Stimulated activated CD4-positive, alpha-beta T cell treated with anti-CD3 and anti-CD28 coated beads, Interleukin-1b, Interleukin-23, amount 100 ng/mL, for 4 hours (primary cell): ENCODE data around the gene PLIN3.
"Not testable (repeated sequence)": the region's sequence is repeated elsewhere in the genome, so short reads cannot be mapped to it uniquely, and the experiment has no call there.

Experiments
- DNase-seq, 2 donors: peaks; one replicate each; pipeline ENCODE4 v3.0.0-alpha.2; 2020; ENCODE audit warnings: low read depth in 2 of 2

PLIN3 gene, protein sequence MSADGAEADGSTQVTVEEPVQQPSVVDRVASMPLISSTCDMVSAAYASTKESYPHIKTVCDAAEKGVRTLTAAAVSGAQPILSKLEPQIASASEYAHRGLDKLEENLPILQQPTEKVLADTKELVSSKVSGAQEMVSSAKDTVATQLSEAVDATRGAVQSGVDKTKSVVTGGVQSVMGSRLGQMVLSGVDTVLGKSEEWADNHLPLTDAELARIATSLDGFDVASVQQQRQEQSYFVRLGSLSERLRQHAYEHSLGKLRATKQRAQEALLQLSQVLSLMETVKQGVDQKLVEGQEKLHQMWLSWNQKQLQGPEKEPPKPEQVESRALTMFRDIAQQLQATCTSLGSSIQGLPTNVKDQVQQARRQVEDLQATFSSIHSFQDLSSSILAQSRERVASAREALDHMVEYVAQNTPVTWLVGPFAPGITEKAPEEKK

DNA sequence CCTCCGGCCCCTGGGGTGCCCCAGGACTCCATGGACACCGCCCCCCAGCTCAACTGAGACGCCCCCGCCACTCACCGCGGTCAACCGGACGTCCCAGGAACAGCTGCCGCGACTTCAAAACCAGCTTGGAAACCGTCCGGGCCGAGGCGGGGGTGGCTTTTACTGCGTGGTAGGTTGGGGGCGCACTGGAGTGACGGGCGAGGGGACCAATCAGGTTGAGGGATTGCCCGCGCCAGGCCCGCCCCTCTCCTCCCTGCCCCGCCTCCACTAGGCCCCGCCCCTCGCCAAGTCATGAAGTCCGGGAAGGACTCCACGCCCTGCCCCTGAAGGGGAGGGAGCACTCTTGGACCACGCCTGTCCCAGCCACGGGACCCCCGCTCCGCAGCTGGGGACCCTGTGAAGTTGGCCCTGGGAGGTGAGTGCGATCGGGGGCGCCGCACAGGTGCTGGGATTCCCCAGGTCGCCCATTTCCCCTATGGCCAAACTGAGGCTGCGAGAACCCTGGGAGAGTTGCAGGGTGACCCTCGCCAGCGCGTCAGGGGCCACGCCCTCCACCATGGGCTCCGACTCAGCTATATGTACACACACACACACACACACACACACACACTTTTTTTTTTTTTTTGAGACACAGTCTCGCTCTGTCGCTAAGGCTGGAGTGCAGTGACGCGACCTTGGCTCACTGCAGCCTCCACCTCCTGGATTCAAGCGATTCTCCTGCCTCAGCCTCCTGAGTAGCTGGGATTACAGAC is at the start of gene PLIN3:
TSS of gene PLIN3 (minus strand) at position 134 of the 752 bp plus-strand sequence. CDS start 6,273 bp downstream, outside the sequence.
- peak; percentile 94 to 95 for DNase-seq

DNA sequence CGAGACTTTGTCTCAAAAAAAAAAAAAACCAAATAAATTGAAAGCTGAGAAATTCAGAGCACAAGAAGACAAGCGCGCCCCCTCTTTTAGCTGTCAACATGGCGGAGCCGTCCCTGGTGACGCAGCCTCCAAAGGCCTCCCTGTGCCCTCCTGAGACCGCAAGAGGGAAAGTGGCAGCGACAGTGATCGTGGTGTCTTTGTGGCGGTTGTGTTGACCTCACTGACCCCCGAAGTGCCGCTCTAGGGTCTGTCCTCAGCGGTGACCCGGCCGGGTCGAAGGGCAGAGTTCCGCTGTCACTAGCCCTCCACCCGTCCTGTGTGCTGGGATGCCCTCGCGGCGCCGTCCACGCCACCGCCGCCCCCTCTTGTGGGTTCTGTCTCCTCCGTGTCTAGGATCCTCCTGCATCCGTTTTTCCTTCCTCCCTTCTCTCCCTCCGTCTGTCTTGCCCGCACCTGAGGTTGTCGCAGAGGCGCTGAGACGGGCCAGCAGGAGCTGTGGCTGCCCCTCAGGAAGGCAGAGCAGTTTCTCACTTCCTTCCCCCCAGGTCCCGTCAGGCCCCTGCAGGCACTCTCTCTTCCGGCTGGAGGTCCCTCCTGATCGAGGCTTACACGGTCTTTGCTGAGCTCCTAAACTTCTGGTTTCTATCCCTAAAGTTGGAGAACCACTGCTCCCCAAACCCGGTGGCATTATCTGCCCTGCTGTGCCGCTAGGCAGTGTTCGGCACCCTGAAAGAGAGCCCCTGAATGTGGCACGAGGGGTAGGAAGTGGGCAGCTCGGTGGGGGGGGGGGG is 49.0 kb upstream of the PLIN3 start:
- no peak for DNase-seq

DNA sequence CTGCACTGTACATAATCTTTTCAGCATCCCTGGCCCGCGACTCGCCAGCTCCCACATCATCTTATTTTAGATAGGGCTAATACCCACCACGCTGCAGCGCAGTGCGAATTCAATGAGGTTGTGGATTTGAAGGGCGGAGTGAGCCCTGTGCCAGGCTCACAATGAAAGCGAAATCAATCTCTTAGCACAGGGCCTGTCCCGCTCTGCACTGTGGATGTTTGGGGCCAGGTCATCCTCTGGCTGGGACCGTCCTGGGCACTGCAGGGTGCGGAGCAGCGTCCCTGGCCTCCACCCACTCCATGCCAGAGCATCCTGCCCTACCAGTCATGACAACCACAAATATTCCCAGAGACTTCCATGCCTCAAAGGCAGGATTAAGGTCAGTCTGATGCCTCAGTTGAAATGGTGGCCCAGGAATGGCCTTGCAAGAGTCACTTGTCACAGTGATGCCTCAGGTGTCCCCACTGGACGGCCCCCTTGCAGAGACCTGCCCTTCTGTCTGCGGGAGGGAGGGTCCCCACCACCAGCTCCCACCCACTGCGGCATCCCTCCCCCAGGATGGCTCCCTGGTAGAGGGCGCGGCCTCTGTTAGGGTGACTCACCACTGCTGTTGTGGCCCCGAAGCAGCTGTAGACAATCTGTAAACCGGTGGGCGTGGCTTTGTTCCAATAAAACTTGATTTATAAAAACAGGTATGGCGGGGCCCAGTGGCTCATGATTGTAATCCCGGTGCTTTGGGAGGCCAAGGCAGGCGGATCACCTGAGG is 47.5 kb upstream of the PLIN3 start:
- peak; percentile 51 to 63 for DNase-seq

DNA sequence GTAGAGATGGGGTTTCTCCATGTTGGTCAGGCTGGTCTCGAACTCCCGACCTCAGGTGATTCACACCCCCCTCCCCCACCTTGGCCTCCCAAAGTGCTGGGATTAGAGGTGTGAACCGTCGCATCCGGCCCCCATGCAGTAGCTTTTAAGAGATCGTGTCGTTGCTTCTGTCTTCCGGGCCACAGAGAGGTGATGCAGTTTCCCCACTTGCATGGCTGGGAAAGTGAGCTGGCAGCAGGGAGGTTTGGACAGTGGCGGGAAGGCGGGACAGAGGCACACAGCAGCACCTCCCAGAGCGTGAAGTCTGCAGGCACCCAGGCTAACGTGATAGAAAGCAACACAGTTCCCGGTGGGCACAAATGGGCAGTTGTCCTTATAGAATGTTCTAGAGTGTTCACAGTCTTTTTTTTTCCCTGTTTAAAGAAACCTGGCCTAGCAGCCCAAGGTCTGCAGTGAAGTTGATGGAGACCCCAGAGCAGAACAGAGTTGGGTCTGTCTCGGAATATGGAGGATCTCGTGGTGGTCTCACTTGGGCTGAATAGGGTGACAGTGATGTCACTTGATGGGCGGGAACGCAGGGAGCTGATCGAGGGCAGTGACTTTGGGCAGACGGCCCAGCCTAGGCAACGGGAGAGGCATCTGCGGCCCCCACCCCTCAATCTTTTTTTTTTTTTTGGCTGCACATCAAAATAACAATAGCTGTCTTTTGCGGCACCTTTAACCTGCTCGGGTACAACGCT is 46.7 kb upstream of the PLIN3 start:
- no peak for DNase-seq

DNA sequence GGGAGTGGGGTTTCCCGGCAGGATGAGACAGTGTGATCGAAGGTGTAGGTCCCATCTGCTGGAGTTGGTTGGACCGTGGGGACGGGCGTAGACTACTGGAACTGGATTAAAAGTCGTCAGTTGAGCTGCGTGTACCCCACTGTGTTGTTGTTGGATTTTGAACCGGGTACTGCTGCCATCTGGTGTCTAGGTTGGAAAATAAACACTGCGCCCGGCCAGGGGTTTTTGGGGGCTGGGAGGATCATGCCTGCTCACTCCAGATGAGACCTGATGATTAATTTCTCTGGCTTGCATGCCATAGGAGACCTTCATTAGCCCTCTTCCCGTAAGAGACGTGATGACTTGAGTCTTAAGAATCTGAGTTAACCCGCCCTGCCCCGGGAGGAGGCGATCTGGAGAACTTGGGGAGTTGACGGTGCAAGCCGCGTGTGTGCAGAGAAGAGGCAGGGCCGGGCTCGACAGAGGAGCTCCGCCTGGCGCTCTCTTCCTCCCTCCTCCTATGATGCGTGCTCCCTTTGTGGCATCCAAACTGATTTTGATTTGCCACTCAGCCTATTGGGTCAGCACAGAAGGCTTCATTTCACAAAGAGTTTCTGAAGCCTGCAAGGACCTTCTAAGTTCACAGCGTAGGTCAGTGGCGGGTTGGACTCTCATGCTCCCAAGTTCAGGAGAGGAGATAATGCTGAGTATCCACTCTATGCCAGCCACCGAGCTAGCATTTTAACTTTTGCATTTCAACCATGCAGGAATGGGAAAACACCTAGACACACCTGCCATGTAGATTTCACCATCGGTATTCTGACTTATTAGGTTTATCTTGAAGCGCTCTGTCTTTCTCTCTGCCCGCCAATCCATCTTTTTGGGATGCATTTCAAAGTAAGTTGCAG is 44.6 kb upstream of the PLIN3 start:
- peak; percentile 55 to 59 for DNase-seq

DNA sequence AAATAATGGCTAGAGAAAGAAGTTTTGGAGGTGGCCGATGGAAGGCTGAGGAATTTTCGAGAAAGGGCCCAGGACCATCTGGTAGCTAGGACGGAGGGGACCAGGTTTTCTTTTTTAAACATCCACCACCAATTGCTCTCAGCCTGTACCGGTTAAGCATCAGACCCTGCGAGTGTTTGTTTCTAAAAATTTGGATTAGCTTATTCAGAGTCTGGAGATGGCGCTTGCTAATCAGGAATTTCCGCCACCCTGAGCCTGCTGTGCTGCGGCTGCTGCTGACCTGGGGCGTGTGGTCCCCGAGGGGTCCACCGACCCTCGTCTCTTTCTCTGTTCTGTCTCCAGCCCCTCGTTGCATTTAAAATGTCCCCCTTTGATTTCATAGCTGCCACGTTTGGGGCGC is 43.8 kb upstream of the PLIN3 start:
- no peak for DNase-seq

DNA sequence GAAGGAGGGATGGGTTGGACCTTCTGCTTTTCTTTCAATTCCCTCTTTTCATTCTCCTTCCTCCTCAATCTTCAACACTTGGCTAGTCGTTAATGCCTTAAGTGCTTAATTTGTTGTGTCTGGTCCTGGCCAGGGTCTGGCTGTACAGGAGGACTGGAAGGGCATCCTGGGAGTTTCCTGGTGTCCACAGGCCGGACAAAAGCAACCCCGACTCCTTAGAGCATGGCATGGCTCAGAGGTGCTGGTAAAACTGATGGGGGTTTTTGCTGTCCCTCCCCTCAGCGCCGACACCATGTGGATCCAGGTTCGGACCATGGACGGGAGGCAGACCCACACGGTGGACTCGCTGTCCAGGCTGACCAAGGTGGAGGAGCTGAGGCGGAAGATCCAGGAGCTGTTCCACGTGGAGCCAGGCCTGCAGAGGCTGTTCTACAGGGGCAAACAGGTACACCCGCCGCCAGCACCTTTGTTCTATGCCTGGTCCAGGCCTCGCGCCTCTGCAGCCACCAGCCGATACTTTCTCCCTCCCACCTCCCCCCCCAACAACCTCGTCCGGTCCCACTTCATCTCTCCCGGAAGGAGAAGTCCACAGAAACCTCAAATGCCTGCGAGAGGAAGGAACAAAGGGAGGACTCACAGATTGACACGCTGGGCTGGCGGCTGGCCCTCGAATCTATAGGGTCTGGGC is 43.3 kb upstream of the PLIN3 start:
- no peak for DNase-seq

DNA sequence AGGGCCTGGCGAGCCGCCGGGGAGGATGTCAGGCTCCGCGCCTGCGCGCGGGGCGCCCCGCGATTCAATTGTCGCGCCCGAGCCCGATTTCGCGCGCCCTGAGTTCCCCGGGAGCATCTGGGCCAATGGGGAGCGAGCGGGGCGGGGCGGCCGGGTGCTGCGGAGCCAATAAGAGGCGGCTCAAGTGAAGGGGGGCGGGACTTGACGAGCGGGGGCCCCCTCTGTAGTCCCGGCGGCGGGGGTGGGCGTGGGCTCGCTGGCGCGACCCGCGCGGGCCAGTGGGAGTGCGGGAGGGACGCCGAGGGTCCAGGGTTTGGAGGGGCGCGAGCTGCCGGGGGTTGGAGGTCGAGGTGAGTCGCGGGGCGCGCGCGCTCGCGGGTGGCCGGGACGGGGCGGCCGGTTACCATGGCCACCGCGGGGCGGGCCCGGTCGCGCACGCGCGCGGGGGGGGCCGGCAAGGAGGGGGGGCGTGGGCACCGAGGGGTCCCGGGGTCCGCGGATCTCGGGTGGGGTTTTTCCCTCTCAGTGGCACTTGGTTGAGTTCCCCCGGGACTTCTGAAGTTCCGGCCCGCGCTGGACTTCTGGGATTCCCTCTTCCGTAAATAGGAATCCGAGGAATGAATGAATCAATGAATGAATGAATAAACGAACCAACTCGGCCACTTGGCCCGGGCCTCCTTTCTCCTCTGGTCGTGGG is 42.6 kb upstream of the PLIN3 start:
- DNase-seq, result peak; percentile 87 to 93

DNA sequence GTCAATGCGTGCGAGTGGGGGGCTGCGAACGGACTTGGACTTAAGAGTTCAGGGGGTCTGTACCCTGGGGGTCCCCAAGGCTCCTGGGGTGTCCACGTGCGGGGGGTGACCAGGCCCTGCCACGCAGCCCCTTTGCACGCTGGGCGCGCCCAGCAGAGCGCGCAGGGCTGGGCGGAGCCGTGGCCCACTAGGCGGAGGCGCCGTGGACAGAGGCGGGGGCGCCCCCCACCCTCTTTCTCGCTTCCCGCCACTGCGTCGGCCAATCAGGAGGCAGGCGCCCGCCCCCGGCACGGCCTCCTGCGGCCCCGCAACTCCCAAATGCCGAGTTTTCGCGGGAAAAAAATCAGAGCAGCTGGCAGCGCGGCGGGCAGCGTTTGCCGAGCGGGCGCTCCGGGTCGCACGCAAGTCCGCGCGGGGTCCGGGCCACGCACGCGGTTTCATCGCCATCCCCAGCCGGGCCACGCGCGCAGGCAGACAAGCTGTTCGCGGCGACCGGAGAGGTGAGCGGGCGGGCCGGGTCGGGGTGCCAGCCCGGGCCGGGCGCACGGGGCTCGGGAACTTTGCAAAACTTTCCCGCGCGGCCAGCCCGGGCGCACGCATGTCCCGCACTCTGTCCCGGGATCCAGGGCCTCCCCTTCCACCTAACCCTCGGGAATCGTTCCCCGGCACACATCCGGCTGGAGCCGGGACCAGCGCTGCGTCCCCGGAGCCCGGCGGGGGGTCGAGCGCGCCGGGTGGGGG is 41.9 kb upstream of the PLIN3 start, which contains the start of gene UHRF1:
TSS of gene UHRF1 (plus strand) at position 346 of the 741 bp plus-strand sequence. CDS start 1,385 bp downstream, outside the sequence.
- DNase-seq, result peak in 1 of 2 donors; percentile 65

DNA sequence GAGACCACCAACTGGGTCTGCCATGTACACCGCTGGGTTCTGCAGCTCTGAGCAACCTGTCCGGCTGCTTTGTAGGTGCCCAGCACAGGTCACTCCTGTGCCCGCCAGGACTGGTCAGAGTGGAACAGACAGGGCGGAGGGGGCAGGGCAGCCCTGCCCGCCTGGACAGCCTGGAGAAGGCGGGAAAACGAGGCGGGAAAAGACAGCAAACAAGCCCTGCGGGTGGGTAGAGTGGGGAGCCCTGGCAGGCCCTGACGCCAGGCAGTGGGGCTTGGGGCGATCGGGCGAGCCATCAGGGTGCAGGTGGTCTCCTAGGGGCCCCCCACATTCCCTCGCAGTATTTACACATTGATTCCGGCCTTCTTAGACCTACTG is 41.3 kb upstream of the PLIN3 start:
- DNase-seq, result no peak

DNA sequence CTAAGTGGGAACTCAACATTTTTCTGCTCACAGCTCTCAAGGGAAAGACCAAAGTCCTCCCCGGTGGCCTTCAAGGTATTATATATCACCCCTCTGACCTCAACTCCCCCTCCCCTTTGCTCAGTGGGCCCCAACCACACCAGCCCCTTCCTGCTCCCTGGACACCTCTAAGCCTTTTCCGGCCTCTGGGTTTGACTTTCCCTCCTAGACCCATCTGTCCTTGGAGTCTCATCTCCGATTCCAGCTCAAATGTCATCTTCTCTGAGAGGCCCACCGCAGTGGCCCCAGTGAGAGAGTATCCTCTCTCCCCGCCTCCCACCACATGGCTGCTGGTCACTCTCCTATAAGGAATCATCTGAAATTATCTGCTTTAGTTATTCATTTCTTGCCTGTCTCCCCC is 40.9 kb upstream of the PLIN3 start:
- no peak for DNase-seq

DNA sequence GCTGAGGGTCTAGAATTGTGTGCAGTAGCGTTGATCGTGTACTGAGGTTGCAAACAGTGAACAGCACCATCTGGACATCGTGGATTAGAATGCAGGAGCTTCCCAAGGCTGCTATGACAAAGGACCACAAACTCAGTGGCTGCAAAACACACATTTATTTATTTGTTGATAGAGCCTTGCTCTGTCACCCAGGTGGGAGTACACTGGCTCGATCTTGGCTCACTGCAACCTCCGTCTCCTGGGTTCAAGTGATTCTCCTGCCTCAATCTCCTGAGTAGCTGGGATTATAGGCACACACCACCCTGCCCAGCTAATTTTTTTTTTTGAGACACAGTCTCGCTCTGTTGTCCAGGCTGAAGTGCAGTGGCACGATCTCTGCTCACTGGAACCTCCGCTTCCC is 39.5 kb upstream of the PLIN3 start:
- no peak for DNase-seq

DNA sequence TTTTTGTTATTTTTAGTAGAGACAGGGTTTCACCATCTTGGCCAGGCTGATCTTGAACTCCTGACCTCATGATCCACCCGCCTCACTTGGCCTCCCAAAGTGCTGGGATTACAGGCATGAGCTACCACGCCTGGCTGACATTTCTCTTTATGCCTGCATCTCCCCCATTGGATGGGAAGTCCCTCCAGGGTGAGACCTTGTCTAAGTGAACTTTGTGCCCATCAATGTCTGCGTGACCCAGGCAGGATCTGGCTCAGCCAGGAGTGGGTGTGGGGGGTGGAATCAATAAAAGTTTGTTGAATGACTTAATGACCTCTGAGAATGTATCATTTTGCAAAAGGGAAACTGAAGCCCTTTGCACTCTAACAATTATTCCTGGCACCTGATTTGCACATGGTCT is 37.0 kb upstream of the PLIN3 start:
- no peak for DNase-seq

DNA sequence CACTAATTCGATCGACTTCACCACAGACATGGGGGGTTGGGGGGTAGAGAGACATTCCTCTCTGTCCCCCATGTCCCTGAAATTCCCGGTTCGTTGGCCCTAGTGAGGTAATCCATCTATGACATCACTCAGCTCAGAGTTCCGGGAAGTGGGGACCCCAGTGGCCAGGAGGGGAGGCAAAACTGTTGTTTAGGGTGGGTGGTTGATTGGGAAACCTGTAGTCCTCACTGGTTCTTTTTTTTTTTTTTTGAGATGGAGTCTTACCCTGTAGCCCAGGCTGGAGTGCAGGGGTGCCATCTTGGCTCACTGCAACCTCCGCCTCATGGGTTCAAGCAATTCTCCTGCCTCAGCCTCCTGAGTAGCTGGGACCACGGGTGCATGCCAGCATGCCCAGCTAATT is 35.3 kb upstream of the PLIN3 start, which contains the start of gene ARRDC5:
TSS of gene ARRDC5 (minus strand) at position 101 of the 400 bp plus-strand sequence. CDS start at position 30, 71 bp downstream.
- DNase-seq, result no peak

DNA sequence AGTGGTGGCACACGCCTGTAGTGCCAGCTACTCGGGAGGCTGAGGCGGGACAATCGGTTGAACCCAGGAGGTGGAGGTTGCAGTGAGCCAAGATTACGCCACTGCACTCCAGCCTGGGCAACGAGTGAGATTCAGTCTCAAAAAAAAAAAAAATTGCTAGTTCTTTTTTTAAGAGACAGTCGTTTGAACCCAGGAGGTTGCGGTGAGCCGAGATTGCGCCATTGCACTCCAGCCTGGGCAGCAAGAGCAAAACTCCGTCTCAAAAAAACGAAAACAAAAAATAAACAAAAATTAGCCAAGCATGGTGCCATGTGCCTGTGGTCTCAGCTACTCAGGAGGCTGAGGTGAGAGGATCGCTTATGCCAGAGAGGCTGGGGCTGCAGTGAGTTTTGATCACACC is 33.4 kb upstream of the PLIN3 start:
- not testable (repeated sequence) for DNase-seq

DNA sequence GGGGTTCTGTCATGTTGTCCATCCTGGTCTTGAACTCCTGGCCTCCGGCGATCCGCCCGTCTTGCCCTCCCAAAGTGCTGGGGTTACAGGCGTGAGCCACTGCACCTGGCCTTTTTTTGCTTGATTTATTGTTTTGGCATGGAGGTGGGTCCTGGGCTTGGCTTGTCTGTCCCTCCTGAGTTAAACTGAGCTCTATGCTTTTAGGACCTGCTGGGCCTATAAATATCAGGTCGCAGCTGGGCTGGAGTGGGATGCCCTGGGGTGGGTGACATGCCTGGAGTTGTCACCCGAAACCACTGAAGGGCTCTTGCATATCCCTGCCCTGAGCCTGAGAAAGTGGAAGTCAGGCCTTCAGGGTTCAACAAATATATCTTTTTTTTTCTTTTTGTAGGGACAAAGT is 29.7 kb upstream of the PLIN3 start:
- DNase-seq, result no peak

DNA sequence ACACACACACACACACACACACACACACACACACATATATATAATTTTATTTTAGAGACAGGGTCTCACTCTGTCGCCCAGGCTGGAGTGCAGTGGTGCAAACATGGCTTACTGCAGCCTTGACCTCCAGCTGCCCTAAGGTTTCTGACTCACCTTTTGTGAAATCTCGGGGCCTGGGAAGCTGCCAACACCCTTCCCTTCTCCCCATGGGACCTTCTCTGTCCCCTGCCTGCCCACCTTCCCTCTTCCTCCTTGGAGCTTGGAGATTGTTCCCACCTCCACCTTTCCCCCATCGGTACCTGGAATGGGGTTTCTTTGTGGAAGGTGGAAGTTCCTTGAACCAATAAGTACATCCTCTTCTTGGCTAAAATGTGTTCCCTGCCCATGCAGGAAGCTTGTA is 28.9 kb upstream of the PLIN3 start:
- DNase-seq, result no peak

DNA sequence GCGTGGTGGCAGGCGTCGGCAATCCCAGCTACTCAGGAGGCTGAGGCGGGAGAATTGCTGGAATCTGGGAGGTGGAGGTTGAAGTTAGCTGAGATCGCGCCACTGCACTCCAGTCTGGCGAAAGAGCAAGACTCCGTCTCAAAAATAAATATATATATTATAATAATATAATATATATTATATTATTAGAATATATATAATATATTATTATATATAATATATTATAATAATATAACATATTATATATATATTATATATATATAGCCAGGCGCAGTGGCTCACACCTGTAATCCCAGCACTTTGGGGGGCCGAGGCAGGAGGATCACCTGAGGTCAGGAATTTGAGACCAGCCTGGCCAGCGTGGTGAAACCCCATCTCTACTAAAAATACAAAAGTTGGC is 25.5 kb upstream of the PLIN3 start:
- DNase-seq, result not testable (repeated sequence)
